H9 (cell line): ENCODE measurements around the gene ARAP2. TPM values are rescaled to one million over a fixed set of nuclear protein-coding genes. Genes with fewer than 3 reads are reported as not detected.

ENCODE experiments used
- DNase-seq: peaks from one replicate; pipeline ENCODE4 v3.0.0-alpha.2; 2017
- H2AFZ ChIP-seq: one replicate; pipeline ENCODE4 v1.6.1; 2013; ENCODE audit warnings: mild to moderate bottlenecking, low read length, control low read depth, moderate library complexity
- H2AK5ac ChIP-seq: 2 replicates; pipeline ENCODE4 v1.6.1; 2013; ENCODE audit warnings: low read length, control low read depth, mixed read lengths; ENCODE audit not compliant: insufficient read length
- H2BK120ac ChIP-seq: one replicate; pipeline ENCODE4 v1.6.1; 2013; ENCODE audit warnings: low read depth, mild to moderate bottlenecking, low read length, control low read depth, inconsistent platforms; ENCODE audit not compliant: poor library complexity, severe bottlenecking
- H2BK12ac ChIP-seq: 2 replicates; pipeline ENCODE4 v1.6.1; 2013; ENCODE audit warnings: low read length, control low read depth, mixed read lengths, low read depth; ENCODE audit not compliant: insufficient read length
- H2BK15ac ChIP-seq: 2 replicates; pipeline ENCODE4 v1.6.1; 2013; ENCODE audit warnings: low read depth, low read length, control low read depth
- H2BK20ac ChIP-seq: one replicate; pipeline ENCODE4 v1.6.1; 2013; ENCODE audit warnings: low read depth, mild to moderate bottlenecking, low read length, control low read depth, inconsistent platforms; ENCODE audit not compliant: poor library complexity, severe bottlenecking
- H2BK5ac ChIP-seq: 2 replicates; pipeline ENCODE4 v1.6.1; 2013; ENCODE audit warnings: low read length, control low read depth, mixed read lengths; ENCODE audit not compliant: insufficient read length
- H3K14ac ChIP-seq: 2 replicates; pipeline ENCODE4 v1.6.1; 2013; ENCODE audit warnings: low read length, control low read depth; ENCODE audit not compliant: insufficient read depth
- H3K18ac ChIP-seq: 2 replicates; pipeline ENCODE4 v1.6.1; 2013; ENCODE audit warnings: low read depth, mild to moderate bottlenecking, mixed read lengths, low read length, control low read depth; ENCODE audit not compliant: insufficient read length
- H3K23ac ChIP-seq: 2 replicates; pipeline ENCODE4 v1.6.1; 2013; ENCODE audit warnings: low read length, control low read depth, mixed read lengths, low read depth; ENCODE audit not compliant: insufficient read length
- H3K23me2 ChIP-seq: 2 replicates; pipeline ENCODE4 v1.6.1; 2013; ENCODE audit warnings: low read depth, mild to moderate bottlenecking, mixed read lengths, low read length, control low read depth; ENCODE audit not compliant: insufficient read length, poor library complexity, severe bottlenecking
- H3K27ac ChIP-seq: 2 replicates; pipeline ENCODE4 v1.5.1; 2013; ENCODE audit warnings: low read length, control low read depth, mixed read lengths, low read depth; ENCODE audit not compliant: insufficient read length
- H3K27me3 ChIP-seq: 2 replicates; pipeline ENCODE4 v1.6.1; 2013; ENCODE audit warnings: low read length, control low read depth, inconsistent platforms; ENCODE audit not compliant: insufficient read depth
- H3K4ac ChIP-seq: 2 replicates; pipeline ENCODE4 v1.6.1; 2013; ENCODE audit warnings: low read depth, mild to moderate bottlenecking, control low read depth, inconsistent platforms, low read length, moderate library complexity
- H3K4me1 ChIP-seq: 2 replicates; pipeline ENCODE4 v1.6.1; 2013; ENCODE audit warnings: low read length, control low read depth, inconsistent platforms; ENCODE audit not compliant: insufficient read depth
- H3K4me2 ChIP-seq: 2 replicates; pipeline ENCODE4 v1.6.1; 2013; ENCODE audit warnings: low read length, control low read depth, mixed read lengths; ENCODE audit not compliant: insufficient read length, insufficient read depth
- H3K56ac ChIP-seq: 2 replicates; pipeline ENCODE4 v1.6.1; 2013; ENCODE audit warnings: low read depth, mild to moderate bottlenecking, mixed read lengths, low read length, control low read depth; ENCODE audit not compliant: insufficient read length
- H3K79me1 ChIP-seq: 2 replicates; pipeline ENCODE4 v1.6.1; 2013; ENCODE audit warnings: low read depth, mild to moderate bottlenecking, moderate library complexity, low read length, control low read depth, inconsistent platforms; ENCODE audit not compliant: insufficient read depth, poor library complexity, severe bottlenecking
- H3K79me2 ChIP-seq: 2 replicates; pipeline ENCODE4 v1.6.1; 2013; ENCODE audit warnings: low read length, control low read depth, inconsistent platforms; ENCODE audit not compliant: insufficient read depth
- H3K9ac ChIP-seq: 2 replicates; pipeline ENCODE4 v1.6.1; 2013; ENCODE audit warnings: low read length, control low read depth, mixed read lengths; ENCODE audit not compliant: insufficient read length; ENCODE audit errors: extremely low read depth
- H3K9me3 ChIP-seq: one replicate; pipeline ENCODE4 v1.6.1; 2013; ENCODE audit warnings: low read depth, low read length, inconsistent platforms; ENCODE audit not compliant: control insufficient read depth
- H3T11ph ChIP-seq: one replicate; pipeline ENCODE4 v1.6.1; 2013; ENCODE audit warnings: mild to moderate bottlenecking, low read length, control low read depth, inconsistent platforms
- H4K20me1 ChIP-seq: one replicate; pipeline ENCODE4 v1.6.1; 2013; ENCODE audit not compliant: control insufficient read depth, insufficient read length, insufficient read depth
- H4K5ac ChIP-seq: 2 replicates; pipeline ENCODE4 v1.6.1; 2013; ENCODE audit warnings: low read depth, mild to moderate bottlenecking, mixed read lengths, low read length, control low read depth; ENCODE audit not compliant: insufficient read length
- H4K8ac ChIP-seq: replicated peaks from 2 replicates; pipeline ENCODE4 v1.6.1; 2013; ENCODE audit warnings: low read length, control low read depth, mixed read lengths, low read depth; ENCODE audit not compliant: insufficient read length
- H4K91ac ChIP-seq: 2 replicates; pipeline ENCODE4 v1.6.1; 2013; ENCODE audit warnings: low read depth, mild to moderate bottlenecking, moderate library complexity, mixed read lengths, low read length, control low read depth; ENCODE audit not compliant: insufficient read length
- H3K27ac Mint-ChIP-seq, 3 experiments: 2 replicates in 2 of 3; 3 replicates in 1 of 3; pipeline ENCODE4 v1.8.0; 2020 to 2021; ENCODE audit warnings: mixed read lengths in 3 of 3, mild to moderate bottlenecking in 1 of 3, moderate library complexity in 1 of 3
- H3K27me3 Mint-ChIP-seq: 2 replicates; pipeline ENCODE4 v1.8.0; 2021; ENCODE audit warnings: low read depth, mild to moderate bottlenecking, moderate library complexity, mixed read lengths
- H3K36me3 Mint-ChIP-seq, 3 experiments: 2 replicates in 2 of 3; 3 replicates in 1 of 3; pipeline ENCODE4 v1.8.0; 2020 to 2021; ENCODE audit warnings: low read depth in 3 of 3, mixed read lengths in 3 of 3; ENCODE audit not compliant: insufficient read depth in 1 of 3
- H3K4me1 Mint-ChIP-seq, 2 experiments: 2 replicates each; pipeline ENCODE4 v1.8.0; 2020; ENCODE audit warnings: mixed read lengths in 2 of 2
- H3K4me3 Mint-ChIP-seq, 2 experiments: 2 replicates in 1 of 2; 3 replicates in 1 of 2; pipeline ENCODE4 v1.8.0; 2020 to 2021; ENCODE audit warnings: mild to moderate bottlenecking in 2 of 2, mixed read lengths in 2 of 2, moderate library complexity in 1 of 2
- H3K9me3 Mint-ChIP-seq, 2 experiments: 2 replicates in 1 of 2; 3 replicates in 1 of 2; pipeline ENCODE4 v1.8.0; 2020; ENCODE audit warnings: mild to moderate bottlenecking in 2 of 2, mixed read lengths in 2 of 2, moderate library complexity in 1 of 2
- total RNA-seq: library from RNA; stranded (reverse); gene quantifications from 2 replicates; pipeline ENCODE4 v1.2.1, GENCODE V29; 2021
- TF ChIP-seq, protein P1 (sequence below): fragments of 200-600 bp; sonication (generic); conservative IDR thresholded peaks from 3 replicates; pipeline ENCODE4 v1.8.0; 2021; ENCODE audit warnings: antibody characterized with exemption, mild to moderate bottlenecking

ARAP2 gene
- total RNA-seq, 1 experiment from 2014 or later: 6.3 TPM

- H3K4me1 Mint-ChIP-seq: no peaks in the 10 kb centered on the region
Measured at GRCh38 chr4:36140421-36140820, 103.9 kb downstream of the ARAP2 start.

More at GRCh38 chr4:36140421-36140820, 103.9 kb downstream of the ARAP2 start:
- no peak for DNase-seq
- no peak overlapping the region for H3K56ac ChIP-seq
- H3K79me2 ChIP-seq: no peaks in the 10 kb centered on the region
- H2AK5ac ChIP-seq: no peak overlapping the region
- no peak overlapping the region for H4K5ac ChIP-seq
- H4K20me1 ChIP-seq: no peaks in the 10 kb centered on the region
- no peaks in the 10 kb centered on the region for H3K9me3 Mint-ChIP-seq
- no peak overlapping the region for H3K4me3 Mint-ChIP-seq
- H3K27ac ChIP-seq: no peak overlapping the region
- no peaks in the 10 kb centered on the region for H3K23me2 ChIP-seq
- no peaks in the 10 kb centered on the region for H3K4me1 ChIP-seq
- no peak overlapping the region for H3K9ac ChIP-seq
- no peak overlapping the region for H4K91ac ChIP-seq
- no peak overlapping the region for H3K23ac ChIP-seq
- no peak overlapping the region for H3K4me2 ChIP-seq
- H3K27me3 Mint-ChIP-seq: no peaks in the 10 kb centered on the region
- H3K4ac ChIP-seq: no peak overlapping the region
- H3K36me3 Mint-ChIP-seq: no peaks in the 10 kb centered on the region
- H3K27ac Mint-ChIP-seq: no peak overlapping the region
- H2AFZ ChIP-seq: no peak overlapping the region
- H2BK5ac ChIP-seq: no peak overlapping the region
- no peaks in the 10 kb centered on the region for H3K9me3 ChIP-seq
- no peak overlapping the region for H4K8ac ChIP-seq
- H2BK15ac ChIP-seq: no peak overlapping the region
- no peak overlapping the region for H3K18ac ChIP-seq
- TF ChIP-seq, protein P1, sequence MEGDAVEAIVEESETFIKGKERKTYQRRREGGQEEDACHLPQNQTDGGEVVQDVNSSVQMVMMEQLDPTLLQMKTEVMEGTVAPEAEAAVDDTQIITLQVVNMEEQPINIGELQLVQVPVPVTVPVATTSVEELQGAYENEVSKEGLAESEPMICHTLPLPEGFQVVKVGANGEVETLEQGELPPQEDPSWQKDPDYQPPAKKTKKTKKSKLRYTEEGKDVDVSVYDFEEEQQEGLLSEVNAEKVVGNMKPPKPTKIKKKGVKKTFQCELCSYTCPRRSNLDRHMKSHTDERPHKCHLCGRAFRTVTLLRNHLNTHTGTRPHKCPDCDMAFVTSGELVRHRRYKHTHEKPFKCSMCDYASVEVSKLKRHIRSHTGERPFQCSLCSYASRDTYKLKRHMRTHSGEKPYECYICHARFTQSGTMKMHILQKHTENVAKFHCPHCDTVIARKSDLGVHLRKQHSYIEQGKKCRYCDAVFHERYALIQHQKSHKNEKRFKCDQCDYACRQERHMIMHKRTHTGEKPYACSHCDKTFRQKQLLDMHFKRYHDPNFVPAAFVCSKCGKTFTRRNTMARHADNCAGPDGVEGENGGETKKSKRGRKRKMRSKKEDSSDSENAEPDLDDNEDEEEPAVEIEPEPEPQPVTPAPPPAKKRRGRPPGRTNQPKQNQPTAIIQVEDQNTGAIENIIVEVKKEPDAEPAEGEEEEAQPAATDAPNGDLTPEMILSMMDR: no peak
- no peak overlapping the region for H2BK120ac ChIP-seq
- no peak overlapping the region for H3T11ph ChIP-seq
- H2BK12ac ChIP-seq: no peak overlapping the region
- no peaks in the 10 kb centered on the region for H3K27me3 ChIP-seq
- H2BK20ac ChIP-seq: no peak overlapping the region
- H3K14ac ChIP-seq: no peak overlapping the region
- H3K79me1 ChIP-seq: no peaks in the 10 kb centered on the region
